ENCODE results near the gene MAN2A1.

GRCh38 chr5:109723606-109724005, 33.9 kb downstream of the MAN2A1 start:
- TF ChIP-seq EP300 (IDR thresholded peaks at IDR 0.05; ENCODE audit: borderline replicate concordance) (no peak), CEBPB (IDR thresholded peaks at IDR 0.05) (no peak), TAF1 (IDR thresholded peaks at IDR 0.05; ENCODE audit: low read depth) (no peak), RAD21 (IDR thresholded peaks at IDR 0.05; ENCODE audit: low read depth) (no peak), TCF12 (IDR thresholded peaks at IDR 0.05; ENCODE audit: low read depth) (no peak), REST (IDR thresholded peaks at IDR 0.05; ENCODE audit: low read depth) (no peak), TEAD4 (IDR thresholded peaks at IDR 0.05) (no peak)
